CD1c-positive myeloid dendritic cell (primary cell): ENCODE data around the gene SIVA1.
A peak's percentile ranks its signal among the peaks of the same experiment; 100 is the strongest.

ENCODE experiments used
- DNase-seq: peaks from one replicate; pipeline ENCODE4 v3.0.0-alpha.2; 2016; ENCODE audit errors: extremely low spot score

The SIVA1 gene

DNA sequence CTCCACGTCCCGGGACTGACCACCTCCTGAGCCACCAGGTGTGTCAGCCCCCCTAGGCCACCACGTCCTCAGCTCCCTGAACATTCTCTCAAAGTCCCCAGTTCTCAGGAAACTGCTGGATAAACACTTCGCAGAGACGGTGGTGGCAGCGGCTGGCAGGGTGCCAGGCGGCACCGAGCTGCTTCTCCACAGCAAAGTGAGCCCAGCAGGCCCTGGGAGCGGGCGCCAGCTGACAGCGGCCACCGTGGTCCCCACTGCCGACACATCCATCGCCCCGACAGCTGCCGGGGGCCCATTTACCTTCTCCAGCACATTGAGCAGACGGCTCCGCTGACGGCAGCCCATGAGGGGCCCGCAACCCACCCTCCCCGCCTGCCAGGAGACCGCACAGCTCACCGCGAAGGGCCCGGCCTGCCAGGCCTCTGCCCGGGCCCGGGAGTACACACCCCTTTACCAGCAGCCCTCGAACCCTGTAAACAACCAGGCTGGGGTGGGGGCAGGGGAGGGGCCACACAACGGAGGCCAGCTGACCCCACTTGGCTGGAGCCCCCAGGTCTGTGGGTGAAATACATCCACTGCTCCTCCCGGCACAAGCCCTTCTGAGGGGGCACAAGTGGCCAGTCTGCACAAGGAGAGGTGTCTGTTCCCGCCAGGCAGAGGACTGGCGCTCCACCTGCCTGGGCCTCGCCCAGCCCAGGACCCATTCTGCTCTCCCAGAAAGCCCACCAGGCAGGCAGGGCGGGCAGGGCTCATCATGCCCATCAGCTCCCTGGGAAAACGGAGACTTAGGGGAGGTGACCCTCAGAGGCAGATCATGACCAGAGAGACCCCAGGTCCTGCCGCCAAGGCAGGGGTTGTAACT is 32.1 kb downstream of the SIVA1 start:
- DNase-seq, result no peak

DNA sequence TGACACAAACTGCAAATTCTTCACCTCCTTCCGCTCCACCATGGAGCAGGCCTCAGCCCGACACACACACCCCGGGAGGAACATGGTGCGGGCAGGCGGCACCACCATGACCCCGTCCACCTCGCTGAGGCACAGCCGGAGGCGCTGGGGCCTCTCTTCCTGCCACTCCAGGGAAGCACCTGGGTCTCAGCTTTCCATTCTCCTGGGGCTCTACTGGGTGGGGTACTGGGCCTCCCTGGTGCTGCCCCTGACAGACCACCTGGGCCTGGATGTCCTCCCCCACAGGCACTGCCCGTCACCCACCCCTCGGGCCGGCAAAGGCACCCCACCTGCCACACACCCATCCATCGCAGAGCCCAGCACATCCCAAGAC is 32.7 kb downstream of the SIVA1 start:
- no peak for DNase-seq

DNA sequence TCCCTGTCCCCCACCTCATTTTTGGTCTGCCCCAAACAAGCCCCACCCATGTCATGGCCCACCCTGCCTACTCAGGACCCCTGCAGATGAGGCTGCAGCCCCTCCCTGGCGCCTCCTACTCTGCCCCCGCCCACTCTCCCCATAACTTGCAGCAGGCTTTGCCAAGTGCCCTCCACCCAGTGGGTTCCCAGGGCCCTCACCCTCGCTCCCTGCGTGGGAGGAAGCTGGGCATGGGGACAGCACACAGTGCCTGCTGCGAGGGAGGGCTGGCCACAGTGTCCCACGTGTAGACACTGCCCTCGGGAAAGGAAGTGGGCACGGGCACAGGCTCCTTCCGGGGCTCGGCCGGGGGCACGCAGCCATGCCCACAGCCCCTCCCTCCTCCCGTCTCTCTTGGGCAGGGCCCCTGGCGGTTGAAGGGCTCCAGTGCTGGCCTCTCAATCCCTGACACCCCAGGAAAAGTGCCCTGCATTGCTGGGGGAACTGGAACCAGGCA is 33.2 kb downstream of the SIVA1 start:
- peak; percentile 72 for DNase-seq

DNA sequence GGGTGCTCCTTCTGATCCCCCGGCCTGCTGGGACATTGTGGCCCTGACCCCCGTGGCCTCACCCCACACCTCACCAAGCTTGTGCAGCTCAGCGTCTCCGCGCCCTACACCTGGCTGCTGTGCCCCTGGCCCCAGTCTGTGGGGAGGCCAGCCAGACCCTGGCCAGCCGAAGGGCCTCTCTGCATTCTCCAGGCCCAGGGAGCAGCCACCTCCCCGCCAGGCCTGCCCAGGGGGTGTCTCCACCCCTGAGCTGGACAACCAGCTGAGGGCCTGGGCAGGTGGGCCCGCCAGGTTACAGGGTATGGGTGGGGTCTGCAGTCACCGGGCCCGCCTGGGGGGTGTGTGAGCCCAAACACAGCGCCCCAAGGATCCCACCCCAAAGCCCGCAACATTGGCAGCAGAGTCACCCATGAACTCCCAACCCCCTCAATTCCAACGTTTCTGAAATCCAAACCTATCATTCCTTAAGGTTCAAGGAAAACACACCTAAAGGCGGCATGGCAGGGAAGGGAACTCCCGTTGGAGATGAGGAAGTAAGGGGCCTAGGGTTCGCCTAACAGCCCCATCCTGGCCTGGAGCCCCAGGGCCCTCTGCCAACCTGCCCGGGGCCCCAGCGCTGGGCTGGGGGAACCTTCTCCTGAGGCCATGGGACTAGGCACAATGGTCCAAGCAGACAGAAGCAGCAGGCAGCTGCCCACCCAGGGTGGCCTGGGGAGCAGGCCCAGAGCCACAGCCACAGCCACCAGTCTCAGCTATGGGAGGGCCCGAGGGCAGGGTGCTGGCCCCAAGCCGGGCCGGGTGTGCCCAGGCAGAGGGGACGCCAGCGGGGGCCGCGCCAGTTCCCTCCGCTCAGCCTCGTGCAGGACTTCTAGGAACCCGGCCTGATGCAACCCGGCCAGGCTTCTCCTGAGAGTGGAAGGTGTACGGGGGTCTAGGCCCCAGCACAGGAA is 34.1 kb downstream of the SIVA1 start:
- no peak for DNase-seq

DNA sequence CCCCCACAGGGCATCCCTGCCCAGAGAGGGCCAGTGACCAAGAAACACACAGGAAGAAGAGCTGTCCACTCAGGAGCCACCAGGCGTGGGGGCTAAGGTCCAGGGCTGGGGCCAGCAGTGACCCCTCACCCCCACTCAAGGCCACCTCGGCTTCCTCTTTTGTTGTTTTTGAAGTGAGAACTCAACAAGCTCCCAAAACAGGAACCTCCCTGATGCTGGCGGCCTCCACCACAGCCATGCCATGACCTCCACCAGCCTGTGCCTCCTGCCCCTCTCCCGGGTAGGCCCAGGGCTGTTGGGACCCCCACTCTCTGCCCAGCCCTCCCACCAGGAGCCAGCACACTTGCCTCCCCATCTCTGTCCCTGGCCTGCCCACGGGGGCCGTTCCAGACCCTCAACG is 34.8 kb downstream of the SIVA1 start:
- peak; percentile 84 for DNase-seq

DNA sequence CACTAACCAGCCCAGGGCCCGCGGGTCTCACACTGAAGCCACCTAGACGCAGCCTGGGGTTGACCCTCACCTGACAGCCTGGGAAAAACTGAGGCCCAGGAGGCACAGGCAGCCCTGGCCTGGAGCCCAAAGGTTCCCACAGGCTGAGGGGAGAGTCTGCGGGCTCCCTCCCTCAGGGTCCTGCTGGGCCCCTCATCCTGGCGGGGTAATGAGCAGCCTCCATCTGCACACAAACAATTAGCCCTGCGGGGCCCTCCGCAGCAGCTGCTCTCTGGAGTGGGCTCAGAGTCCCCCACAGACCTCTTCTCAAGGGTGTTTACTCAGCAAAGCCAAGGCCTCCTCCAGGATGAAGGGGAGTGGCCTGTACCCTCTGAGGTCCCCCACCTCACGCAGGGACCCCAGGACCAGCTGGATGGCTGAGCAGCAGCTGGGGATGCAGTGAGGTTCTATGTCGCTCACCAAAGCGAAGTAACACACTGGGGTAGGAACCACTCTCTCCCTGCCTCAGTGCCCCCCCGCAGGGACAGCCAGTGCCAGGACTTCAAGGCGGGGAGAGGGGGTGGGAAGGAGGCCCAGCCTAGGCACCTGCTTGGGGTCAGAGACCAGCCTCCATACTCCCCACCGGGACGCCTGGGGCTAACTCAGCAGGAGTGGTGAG is 35.3 kb downstream of the SIVA1 start:
- no peak for DNase-seq

DNA sequence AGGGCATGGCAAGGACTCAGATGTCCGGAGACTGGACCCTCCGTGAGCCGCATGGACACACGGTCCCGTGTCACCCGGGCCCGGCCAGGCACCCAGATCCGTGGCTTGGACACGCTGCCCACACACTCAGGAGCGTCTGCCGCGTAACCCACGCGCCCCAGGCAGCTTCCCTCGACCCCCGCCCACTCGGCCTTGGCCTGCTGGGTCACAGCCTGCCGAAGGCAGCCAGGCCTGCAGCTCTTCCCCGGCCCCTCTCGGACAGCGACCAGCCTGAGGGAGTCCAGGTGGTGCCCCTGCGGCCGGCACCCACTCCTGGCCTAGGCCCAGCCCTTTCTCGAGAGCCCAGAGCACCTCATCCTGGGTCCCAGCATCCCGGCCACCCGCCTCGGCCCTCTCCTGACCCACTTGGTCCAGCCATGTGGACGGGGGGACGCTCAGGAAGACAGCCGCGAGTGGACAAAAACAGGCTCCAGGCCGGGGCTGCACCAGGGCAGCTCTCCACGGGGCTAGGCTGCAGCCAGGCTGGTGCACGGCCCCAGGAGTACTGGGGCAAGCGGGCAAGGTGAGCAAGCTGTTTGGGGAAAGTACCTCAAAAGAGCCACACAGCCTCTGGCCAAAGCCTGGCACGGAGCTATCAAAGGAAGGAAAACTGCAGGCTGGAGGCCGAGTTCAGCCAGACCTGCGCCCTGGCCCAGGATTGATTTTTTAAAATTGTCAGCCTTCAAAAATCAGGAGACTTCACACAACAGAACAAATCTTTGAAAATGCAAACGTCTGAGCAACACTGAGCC is 36.1 kb downstream of the SIVA1 start:
- DNase-seq, result peak; percentile 28

DNA sequence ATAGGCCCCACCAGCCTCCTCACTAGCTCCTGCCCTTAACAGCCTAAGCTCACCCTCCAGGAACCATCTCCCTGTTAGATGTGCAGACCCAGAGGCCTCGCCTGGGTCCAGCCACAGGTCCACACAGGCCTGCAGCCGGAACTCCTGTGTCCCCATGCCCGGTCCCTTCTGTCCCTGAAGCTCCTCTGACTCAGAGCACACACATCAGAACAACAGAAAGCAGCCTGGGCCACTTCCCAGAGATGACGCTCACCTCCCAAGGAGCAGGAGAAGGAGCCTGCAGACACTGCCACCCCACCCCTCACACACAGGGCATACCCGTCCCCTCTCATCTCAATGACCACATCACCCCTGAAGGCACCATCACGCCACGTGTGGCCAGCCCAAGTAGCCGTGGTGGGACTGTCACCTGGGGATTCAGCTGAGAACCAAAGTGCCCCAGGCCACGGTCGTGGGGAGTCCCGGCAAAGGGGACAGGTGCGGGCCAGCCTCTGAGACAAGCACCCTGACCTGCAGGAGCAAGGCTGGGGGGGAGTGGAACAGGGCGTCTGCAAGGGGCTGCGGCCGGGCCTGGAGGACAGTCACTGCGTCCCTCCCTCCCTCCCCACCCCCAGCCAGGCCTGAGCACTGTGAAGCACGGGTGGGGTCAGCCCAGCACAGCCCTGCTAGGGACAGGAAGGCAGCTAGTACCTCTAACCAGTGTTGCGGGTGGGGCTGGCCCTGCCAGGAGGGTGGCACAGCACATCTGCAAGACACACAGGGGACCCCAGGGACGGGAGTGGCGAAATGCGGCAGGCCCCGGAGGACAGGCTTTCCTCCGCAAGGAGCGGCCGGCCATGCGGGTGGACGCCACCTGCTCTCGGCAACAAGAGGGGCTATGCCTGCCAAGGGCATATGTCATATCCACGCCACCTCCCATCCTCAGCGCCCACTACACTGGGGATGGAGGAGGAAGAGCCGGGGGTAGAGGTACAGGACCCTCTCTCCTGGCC is 37.1 kb downstream of the SIVA1 start:
- DNase-seq, result no peak

DNA sequence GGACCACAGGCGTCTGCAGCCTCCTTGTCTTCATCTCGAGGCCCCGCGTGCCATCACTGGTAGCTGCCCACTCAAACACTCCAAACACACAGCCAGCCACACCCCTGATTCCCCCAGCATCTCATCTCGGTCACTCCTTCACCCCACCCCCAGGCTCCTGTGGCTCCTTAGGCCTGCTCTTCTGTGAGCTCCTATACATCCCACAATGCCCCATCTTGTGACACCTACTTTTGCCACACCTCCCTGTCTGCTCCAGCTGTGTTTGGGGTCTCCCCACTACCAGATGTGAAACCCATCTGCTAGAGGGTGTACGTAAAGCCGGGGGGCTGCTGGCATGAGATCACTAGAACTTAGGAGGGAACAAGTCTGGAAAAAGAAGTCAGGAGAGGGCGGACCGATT is 38.5 kb downstream of the SIVA1 start:
- DNase-seq, result no peak

DNA sequence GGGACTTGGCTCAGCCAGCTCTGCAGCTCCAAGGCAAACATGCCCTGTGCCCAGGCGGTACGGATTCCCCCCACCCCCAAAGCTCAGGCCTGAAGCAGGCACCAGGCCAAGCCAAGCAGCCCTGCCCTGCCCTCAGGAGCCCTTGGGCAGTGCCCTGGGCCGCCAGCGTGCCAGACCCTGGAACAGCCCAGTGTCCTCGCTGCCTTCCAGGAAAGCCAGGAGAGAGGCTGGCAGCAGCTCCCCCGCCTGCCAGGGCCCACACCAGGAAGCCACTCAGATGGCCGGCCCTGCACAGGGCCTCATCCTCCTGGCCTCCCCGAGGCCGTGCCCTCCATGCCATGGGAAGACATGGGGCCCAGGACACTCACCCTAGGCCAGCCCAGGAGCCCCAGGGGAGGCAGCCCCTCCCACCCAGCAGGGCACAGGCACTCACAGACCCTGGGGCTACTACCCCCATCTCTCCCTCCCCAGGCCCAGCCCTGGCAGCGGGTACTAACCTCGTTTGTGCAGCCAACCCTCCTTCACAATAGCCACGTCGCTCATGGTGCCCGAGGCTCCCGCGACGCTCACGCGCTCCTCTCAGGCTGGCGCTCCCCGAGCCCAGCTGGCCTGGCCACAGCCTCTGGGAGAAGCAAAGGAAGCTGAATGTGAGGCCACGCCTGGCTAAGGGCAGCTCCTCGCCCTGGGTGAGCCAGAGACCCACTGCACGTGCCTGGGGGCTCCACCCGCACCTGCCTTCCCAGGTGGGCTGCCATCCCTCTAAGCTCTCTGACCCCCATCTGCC is 39.3 kb downstream of the SIVA1 start:
- no peak for DNase-seq

DNA sequence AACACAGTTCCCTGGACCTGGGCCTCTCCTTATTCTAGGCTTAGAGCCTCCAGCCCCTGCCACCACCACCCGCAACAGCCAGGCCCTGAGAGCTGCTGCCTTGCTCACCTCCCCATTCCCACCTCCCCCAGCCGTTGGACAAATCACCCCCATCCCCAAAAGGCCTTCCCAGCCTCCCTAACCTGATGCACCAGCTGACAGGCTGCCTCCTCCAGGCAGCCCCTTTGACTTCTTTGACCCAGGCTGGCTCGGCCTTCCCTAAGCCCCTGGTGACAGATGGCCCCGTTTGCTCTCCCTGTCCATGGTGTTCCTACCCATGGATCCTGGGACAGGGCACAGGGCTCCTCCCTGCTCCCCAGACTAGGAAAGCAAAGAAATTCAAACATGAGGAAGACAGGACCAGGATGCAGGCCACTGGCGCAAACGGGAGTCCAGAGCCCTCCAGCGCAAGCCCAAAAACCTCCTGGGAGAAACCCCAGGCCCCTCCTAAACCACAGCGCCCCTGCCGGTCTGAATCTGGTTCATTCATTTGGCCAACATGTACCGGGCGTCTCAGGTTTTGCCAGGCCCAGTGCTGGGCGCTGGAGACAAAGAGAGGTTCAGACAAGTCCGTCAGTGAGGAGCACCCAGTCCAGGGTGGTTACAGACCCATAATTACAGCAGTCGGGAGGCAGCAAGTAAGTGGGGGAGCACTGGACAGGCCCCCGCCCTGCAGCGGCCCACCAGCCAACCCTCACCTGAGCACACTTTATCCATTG is 40.2 kb downstream of the SIVA1 start:
- no peak for DNase-seq

DNA sequence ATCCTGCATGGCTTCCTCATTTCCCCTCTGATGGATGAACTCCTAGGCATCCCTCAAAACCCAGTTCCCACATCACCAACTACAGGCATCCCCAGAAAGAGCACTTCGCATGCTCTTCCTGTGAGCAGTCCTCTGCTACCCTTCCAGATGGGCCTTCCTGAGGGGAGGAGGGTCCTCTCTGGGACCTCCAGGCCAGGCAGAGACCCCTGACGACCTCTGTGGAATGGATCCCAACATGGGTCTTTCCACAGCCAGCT is 40.7 kb downstream of the SIVA1 start:
- no peak for DNase-seq

DNA sequence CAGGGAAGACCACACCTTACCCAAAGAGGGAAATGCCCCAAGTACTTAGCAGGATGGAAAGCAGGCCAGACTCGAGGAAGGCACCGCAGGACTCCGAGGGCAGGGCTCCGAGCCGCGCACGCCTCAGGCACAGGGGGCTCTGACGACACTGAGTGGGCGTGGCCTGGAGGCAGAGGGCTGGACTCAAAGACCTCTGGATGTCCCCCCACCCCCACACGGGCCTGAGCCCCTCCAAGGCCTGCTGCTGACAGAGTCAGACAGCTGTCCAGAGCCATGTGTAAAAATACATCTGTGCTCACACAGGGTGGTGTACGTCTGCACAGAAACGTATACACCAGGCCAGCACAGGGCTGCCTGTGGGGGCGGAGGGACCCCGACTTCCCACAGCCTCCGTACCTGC is 41.2 kb downstream of the SIVA1 start:
- DNase-seq, result peak; percentile 26

DNA sequence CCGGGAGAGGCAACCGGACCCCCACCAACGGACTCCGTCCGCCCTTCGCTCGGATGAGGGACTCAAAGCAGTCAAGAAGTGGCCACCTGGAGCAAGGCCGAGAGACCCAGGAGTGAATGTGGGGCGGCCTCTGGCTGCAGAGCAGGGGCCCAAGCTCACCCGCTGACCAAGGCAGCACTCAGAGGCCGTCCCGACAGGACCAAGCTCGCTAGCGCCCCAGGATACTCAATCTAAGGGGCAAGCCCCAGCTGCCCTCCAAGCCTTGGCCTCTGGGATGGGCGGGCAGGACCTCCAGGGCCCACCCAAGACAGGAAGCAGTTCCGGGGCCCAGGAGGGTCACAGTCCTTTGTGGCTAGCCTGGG is 41.7 kb downstream of the SIVA1 start:
- no peak for DNase-seq

DNA sequence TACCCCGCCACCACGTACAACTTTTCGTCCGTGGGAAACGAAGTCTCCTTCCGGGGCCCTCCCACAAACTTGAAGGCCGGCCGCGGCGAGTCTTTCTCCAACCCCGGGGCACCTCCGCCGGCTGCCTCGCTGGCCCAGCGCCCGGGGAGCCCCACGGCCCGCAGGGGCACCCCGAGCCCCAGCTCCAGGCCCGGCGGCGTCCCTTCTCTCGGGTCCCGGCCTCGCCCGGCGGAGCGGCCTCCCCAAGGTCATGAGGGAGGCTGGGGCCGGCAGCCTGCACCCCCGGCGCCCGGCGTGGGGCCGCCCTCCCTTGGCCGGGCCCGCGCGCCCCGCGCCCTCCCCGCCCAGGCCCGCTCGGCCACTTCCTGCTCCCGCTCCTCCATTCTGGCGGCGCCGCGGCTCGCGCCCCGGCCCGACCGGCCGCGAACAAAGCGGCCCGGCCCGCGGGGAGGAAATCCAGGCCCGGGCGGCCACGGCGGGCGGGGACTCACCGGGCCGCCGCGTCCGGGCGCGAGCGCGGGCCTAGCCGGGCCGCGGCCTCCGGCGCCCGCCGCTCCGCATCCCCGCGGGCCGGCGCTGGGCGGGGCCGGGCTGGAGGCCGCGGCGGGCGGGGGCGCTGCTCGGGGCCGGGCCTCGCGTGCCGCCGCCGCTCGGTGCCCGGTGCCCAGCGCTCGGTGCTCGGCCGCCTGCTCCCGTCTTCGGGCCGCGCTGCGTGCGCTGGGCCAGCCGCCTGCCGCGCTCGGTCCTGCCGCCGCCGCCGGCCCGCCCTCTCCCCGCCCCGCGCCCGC is 42.2 kb downstream of the SIVA1 start, which contains the start of gene AKT1:
TSS of gene AKT1 (minus strand) at position 756 of the 788 bp plus-strand sequence. CDS start 3,105 bp downstream, outside the sequence.
- peak; percentile 58 for DNase-seq

DNA sequence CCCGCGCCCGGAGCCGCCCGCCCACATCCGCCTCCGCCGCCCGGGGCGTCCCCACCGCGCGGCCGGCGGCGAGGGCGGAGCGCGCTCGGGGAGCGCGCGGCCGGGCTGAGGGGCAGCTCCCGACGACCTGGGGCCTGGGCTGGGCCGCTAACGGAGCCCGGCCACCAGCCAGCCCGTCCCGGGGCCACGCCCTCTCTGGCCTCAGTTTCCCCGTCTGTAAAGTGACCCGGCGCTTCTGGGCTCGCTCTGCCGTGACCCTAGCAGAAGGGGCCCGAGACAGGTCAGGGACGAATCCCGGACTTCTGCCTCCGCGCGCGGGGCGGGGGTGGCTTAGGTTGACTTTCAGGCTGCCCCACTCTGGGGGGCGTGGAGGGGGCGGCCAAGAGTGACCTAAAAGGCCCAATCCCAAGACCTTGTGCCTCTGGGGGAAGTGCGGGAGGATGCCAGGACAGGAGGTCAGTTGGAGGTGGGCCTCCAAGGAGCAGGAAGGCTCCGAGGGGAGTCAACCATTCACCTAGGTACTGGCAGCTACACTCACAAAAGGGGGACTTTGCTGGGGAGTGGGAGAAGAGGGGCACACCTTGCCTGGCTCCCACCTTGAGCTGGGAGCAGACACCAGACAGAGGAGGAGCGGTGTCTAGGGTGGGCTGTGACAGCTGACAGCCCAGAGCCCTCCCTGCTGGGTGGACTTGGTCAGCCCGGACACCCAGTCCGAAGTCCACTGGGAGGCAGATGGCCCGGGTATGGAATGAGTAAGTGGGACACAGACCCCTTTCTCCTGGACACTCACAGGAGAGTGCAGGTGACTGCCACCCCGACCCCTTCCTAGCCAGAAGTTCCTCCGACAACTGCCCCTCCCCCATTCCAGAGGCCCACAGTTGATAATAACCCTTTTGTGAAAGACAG is 43.1 kb downstream of the SIVA1 start:
- DNase-seq, result peak; percentile 44

DNA sequence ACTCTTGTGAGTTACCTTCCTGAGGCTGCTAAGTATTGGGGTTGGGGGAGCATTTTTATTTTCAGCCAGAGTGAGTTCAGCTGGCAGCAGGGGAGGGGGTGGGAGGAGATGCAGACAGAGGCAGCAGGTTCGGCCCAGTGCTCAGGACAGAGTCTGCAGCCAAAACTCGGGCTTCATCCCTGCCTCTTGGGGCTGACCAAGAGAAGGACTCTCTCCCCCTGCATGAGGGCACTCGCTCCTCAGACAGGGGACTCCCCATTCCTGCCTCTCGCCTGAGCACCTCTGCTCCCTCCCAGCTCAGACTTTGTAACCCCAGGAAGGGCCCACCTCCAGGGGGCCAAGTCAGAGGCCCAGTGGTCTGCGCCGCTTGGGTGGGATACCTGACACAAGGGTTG is 43.7 kb downstream of the SIVA1 start:
- DNase-seq, result no peak
